Activated naive CD4-positive, alpha-beta T cell treated with Interleukin-2 at 50 U/mL for 16 hours (primary cell): ENCODE data around the gene DALRD3.
A peak's percentile ranks its signal among the peaks of the same experiment; 100 is the strongest.

Source experiments
- DNase-seq: peaks from one replicate; pipeline ENCODE4 v3.0.0-alpha.2; 2020

DALRD3 gene

GRCh38 chr3:48974076-48974864, 44.1 kb downstream of the DALRD3 start:
- DNase-seq: no peak

- DNase-seq: no peak
Measured at GRCh38 chr3:48970586-48970985, 47.8 kb downstream of the DALRD3 start.

DNA sequence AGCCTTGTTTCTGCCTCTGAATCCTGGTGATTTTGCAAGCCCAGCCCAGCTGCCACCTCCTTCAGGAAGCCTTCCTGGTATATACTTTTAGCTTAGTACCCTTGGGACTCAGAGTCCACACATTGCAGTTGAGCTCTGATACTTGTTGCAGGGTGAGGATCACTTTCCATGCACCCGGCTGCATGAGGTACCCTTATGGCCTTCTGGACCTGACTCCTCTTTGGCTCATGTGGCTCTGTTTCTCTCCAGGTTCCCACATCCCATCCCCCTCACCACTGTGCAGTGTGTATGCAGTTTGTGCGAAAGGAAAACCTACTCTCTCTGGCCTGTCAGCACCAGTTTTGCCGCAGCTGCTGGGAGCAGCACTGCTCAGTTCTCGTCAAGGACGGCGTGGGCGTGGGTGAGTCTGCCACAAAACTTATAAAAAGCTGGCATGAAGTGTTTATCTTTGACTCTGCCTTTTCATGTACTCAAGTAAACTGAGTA, 51.5 kb downstream of the DALRD3 start:
- peak; percentile 57 for DNase-seq

DNA sequence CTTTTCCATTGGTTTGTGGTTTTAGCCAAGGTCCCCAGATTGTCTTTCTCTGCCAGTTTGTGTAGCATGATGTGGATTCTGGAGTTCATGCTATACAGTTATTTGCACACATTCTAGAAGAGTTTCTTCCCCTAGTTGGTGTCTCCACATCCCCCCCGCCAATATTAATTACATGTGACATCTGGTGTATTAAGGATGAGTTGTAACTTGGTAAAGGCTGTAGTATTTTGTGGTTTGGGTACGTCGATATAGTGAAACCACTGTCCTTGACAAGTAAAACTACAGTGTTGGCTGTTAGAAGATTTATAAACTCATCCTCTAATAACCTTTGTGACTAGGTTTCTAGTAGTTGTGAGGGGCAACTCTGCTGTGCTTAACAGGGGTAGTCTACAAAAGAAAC, 52.0 kb downstream of the DALRD3 start:
- DNase-seq: no peak
